Vagina (tissue), 2 donors: ENCODE measurements around the gene CDK7. TPM values are rescaled to one million over a fixed set of nuclear protein-coding genes. Genes with fewer than 3 reads are reported as not detected.
"Not testable (repeated sequence)": the region's sequence is repeated elsewhere in the genome, so short reads cannot be mapped to it uniquely, and the experiment has no call there.

Experiments used
- DNase-seq, 2 donors: peaks; one replicate each; pipeline ENCODE4 v3.0.0-alpha.2; 2017; ENCODE audit errors: extremely low spot score in 2 of 2
- H3K27ac ChIP-seq: fragments of 200-600 bp; sonication (generic); one replicate; pipeline ENCODE4 v1.5.1; 2019
- H3K27me3 ChIP-seq: fragments of 200-600 bp; sonication (generic); one replicate; pipeline ENCODE4 v1.5.1; 2019
- H3K36me3 ChIP-seq, 2 donors: fragments of 200-600 bp; sonication (generic); one replicate each; pipeline ENCODE4 v1.5.1; 2017 to 2019
- H3K4me1 ChIP-seq: fragments of 200-600 bp; sonication (generic); one replicate; pipeline ENCODE4 v1.5.1; 2019
- H3K4me3 ChIP-seq, 2 donors: fragments of 200-600 bp; sonication (generic); 1 replicate in 1 of 2; 2 replicates in 1 of 2; pipeline ENCODE4 v1.5.1; 2016 to 2019
- H3K9me3 ChIP-seq: fragments of 200-600 bp; sonication (generic); one replicate; pipeline ENCODE4 v1.5.1; 2019
- CTCF ChIP-seq, 3 experiments: fragments of 450-650 bp in 2 of 3; fragments of 200-600 bp in 1 of 3; sonication (generic) in 1 of 3; IDR thresholded peaks; one replicate each; pipeline ENCODE4 v1.5.1; 2017 to 2019; ENCODE audit warnings: antibody characterized with exemption in 3 of 3, mild to moderate bottlenecking in 2 of 3, moderate library complexity in 2 of 3
- POLR2A ChIP-seq, 2 donors: fragments of 450-650 bp; IDR thresholded peaks; one replicate each; pipeline ENCODE4 v1.6.1; 2017; ENCODE audit warnings: antibody characterized with exemption in 2 of 2, mild to moderate bottlenecking in 2 of 2, moderate library complexity in 2 of 2
- POLR2AphosphoS5 ChIP-seq, 2 donors: sonication (generic); formaldehyde crosslinking; IDR thresholded peaks; one replicate each; pipeline ENCODE4 v1.9.0; 2017; ENCODE audit warnings: antibody characterized with exemption in 2 of 2, mild to moderate bottlenecking in 2 of 2, low read depth in 1 of 2; ENCODE audit not compliant: insufficient read depth in 1 of 2
- intact Hi-C: fragments of 100-400 bp; cut with DNase I; formaldehyde crosslinking; loops from one replicate; pipeline ENCODE4 v1.15.1; 2023
- total RNA-seq: library from RNA; depleted of rRNA; stranded (reverse); fragments of >200 nt; gene quantifications from one replicate; pipeline ENCODE4 v1.2.3, GENCODE V29; 2016

CDK7 gene
- total RNA-seq, 1 donor from 2014 or later = 10.6 TPM

GRCh38 chr5:69213513-69214215, 21.0 kb upstream of the CDK7 start:
- no peak for DNase-seq
- peaks cover 11% of the 10 kb centered on the region for H3K4me1 ChIP-seq
- intact Hi-C loops = no loop called here
- H3K4me3 ChIP-seq = no peak overlapping the region
- no peak for TF ChIP-seq POLR2AphosphoS5 (IDR thresholded peaks at IDR 0.05; ENCODE audit: insufficient read depth in 1 of 2, low read depth in 1 of 2)
- no peak for TF ChIP-seq POLR2A (IDR thresholded peaks at IDR 0.05)
- TF ChIP-seq CTCF (IDR thresholded peaks at IDR 0.05) = no peak
- no peaks in the 10 kb centered on the region for H3K27me3 ChIP-seq
- H3K36me3 ChIP-seq = no peaks in the 10 kb centered on the region
- H3K27ac ChIP-seq = no peak overlapping the region
- no peaks in the 10 kb centered on the region for H3K9me3 ChIP-seq

- DNase-seq = no peak
- peak overlapping the region; percentile 82 to 97 for H3K4me3 ChIP-seq
- no peaks in the 10 kb centered on the region for H3K9me3 ChIP-seq
- no peaks in the 10 kb centered on the region for H3K36me3 ChIP-seq
- H3K27ac ChIP-seq = no peak overlapping the region
- TF ChIP-seq POLR2AphosphoS5 (IDR thresholded peaks at IDR 0.05; ENCODE audit: insufficient read depth in 1 of 2, low read depth in 1 of 2) = no peak
- no peak for TF ChIP-seq CTCF (IDR thresholded peaks at IDR 0.05)
- TF ChIP-seq POLR2A (IDR thresholded peaks at IDR 0.05) = no peak
- H3K4me1 ChIP-seq = peaks cover 22% of the 10 kb centered on the region
- intact Hi-C loops = no loop called here
- no peaks in the 10 kb centered on the region for H3K27me3 ChIP-seq
Observed at GRCh38 chr5:69217151-69217511, 17.6 kb upstream of the CDK7 start.

- H3K4me1 ChIP-seq = peaks cover 22% of the 10 kb centered on the region
- peak; percentile 96 to 98 for DNase-seq
- H3K9me3 ChIP-seq = no peaks in the 10 kb centered on the region
- TF ChIP-seq POLR2AphosphoS5 (IDR thresholded peaks at IDR 0.05; ENCODE audit: insufficient read depth in 1 of 2, low read depth in 1 of 2) = peak; percentile 67 to 98
- peak in 1 of 3 experiments; percentile 33 for TF ChIP-seq CTCF (IDR thresholded peaks at IDR 0.05)
- TF ChIP-seq POLR2A (IDR thresholded peaks at IDR 0.05) = peak in 1 of 2 donors; percentile 77
- intact Hi-C loops = no loop called here
- no peaks in the 10 kb centered on the region for H3K27me3 ChIP-seq
- no peaks in the 10 kb centered on the region for H3K36me3 ChIP-seq
- peak overlapping the region; percentile 82 to 97 for H3K4me3 ChIP-seq
- H3K27ac ChIP-seq = peak overlapping the region; percentile 77
Observed at GRCh38 chr5:69217548-69218526, 16.8 kb upstream of the CDK7 start.

GRCh38 chr5:69219939-69220338, 14.7 kb upstream of the CDK7 start:
- no peak overlapping the region for H3K4me3 ChIP-seq
- no peaks in the 10 kb centered on the region for H3K36me3 ChIP-seq
- peaks cover 22% of the 10 kb centered on the region for H3K4me1 ChIP-seq
- no peaks in the 10 kb centered on the region for H3K27me3 ChIP-seq
- H3K27ac ChIP-seq = no peak overlapping the region
- no peak for TF ChIP-seq POLR2A (IDR thresholded peaks at IDR 0.05)
- no peak for TF ChIP-seq POLR2AphosphoS5 (IDR thresholded peaks at IDR 0.05; ENCODE audit: insufficient read depth in 1 of 2, low read depth in 1 of 2)
- no peak for TF ChIP-seq CTCF (IDR thresholded peaks at IDR 0.05)
- intact Hi-C loops = no loop called here
- no peak for DNase-seq
- no peaks in the 10 kb centered on the region for H3K9me3 ChIP-seq

GRCh38 chr5:69220371-69220770, 14.3 kb upstream of the CDK7 start:
- intact Hi-C loops, H3K27ac ChIP-seq, DNase-seq, H3K4me3 ChIP-seq, H3K36me3 ChIP-seq, H3K27me3 ChIP-seq, H3K9me3 ChIP-seq: not testable (repeated sequence)
- H3K4me1 ChIP-seq = peaks cover 22% of the 10 kb centered on the region

- DNase-seq, H3K36me3 ChIP-seq, H3K27me3 ChIP-seq, intact Hi-C loops, H3K27ac ChIP-seq, H3K9me3 ChIP-seq, H3K4me3 ChIP-seq: not testable (repeated sequence)
- H3K4me1 ChIP-seq = peaks cover 22% of the 10 kb centered on the region
Observed at GRCh38 chr5:69220833-69221232, 13.9 kb upstream of the CDK7 start.
